GM12878 (cell line): ENCODE measurements around the gene SPIRE1. TPM values are rescaled to one million over a fixed set of nuclear protein-coding genes. Genes with fewer than 3 reads are reported as not detected.

Source experiments
- ATAC-seq: fragments of 200-7000 bp; cut with Tn5 transposase; 3 replicates; pipeline ENCODE4 v1.9.1; 2020; ENCODE audit warnings: mild to moderate bottlenecking, moderate library complexity
- BruUV-seq: library from RNA; stranded (reverse); fragments of 400-500 nt; replicated peaks from 2 replicates; lab custom pipeline; 2021; lab: Mats Ljungman, UMichigan
- CTCF ChIA-PET: fragments of 300-600 bp; sonication (Branson Sonifier 250); formaldehyde crosslinking; extraction: SDS; loops from one replicate; lab custom pipeline; 2021; ENCODE audit warnings: inconsistent platforms; lab: Yijun Ruan, JAX
- POLR2A ChIA-PET: fragments of 350-600 bp; formaldehyde crosslinking; extraction: SDS; loops from one replicate; lab custom pipeline; 2021; ENCODE audit warnings: inconsistent platforms; lab: Charles Lee
- RAD21 ChIA-PET: fragments of 300-600 bp; sonication (Branson Sonifier 250); formaldehyde crosslinking; loops from one replicate; lab custom pipeline; 2023; ENCODE audit warnings: antibody characterized with exemption; ENCODE audit not compliant: unreplicated experiment; lab: Charles Lee
- SMC1A ChIA-PET: fragments of 300-600 bp; sonication (Branson Sonifier 250); formaldehyde crosslinking; loops from one replicate; lab custom pipeline; 2023; ENCODE audit not compliant: unreplicated experiment, uncharacterized antibody; lab: Charles Lee
- DNase-seq: peaks from one replicate; pipeline ENCODE4 v3.0.0-alpha.2; 2011; ENCODE audit warnings: low read depth, low spot score
- FAIRE-seq: peaks from 3 replicates; lab custom pipeline; 2011; peaks lifted over from hg19 to GRCh38; lab: Jason Lieb, UNC
- H2AFZ ChIP-seq: 2 replicates; pipeline ENCODE4 v1.6.0; 2011; ENCODE audit warnings: low read depth, low read length, control low read depth; ENCODE audit not compliant: control insufficient read depth
- H3K27ac ChIP-seq: 2 replicates; pipeline ENCODE4 v1.5.1; 2011; ENCODE audit warnings: control low read depth; ENCODE audit not compliant: control insufficient read depth, insufficient read depth
- H3K27me3 ChIP-seq, 2 experiments: replicated peaks in 1 of 2; 2 replicates each; pipeline versions ENCODE4 v1.6.0 to v1.6.1; 2011; ENCODE audit warnings: low read length in 1 of 2; ENCODE audit not compliant: control insufficient read depth in 2 of 2, insufficient read depth in 2 of 2
- H3K36me3 ChIP-seq, 2 experiments: 2 replicates each; pipeline ENCODE4 v1.5.1; 2011; ENCODE audit warnings: low read length in 1 of 2; ENCODE audit not compliant: control insufficient read depth in 2 of 2, insufficient read depth in 2 of 2
- H3K4me1 ChIP-seq: 2 replicates; pipeline ENCODE4 v1.6.1; 2011; ENCODE audit warnings: mild to moderate bottlenecking, low read length, moderate library complexity, mixed read lengths; ENCODE audit not compliant: control insufficient read depth, insufficient read depth
- H3K4me2 ChIP-seq: 2 replicates; pipeline ENCODE4 v1.6.0; 2011; ENCODE audit warnings: control low read depth; ENCODE audit not compliant: control insufficient read depth, insufficient read depth
- H3K4me3 ChIP-seq: fragments of 200-600 bp; sonication (generic); 2 replicates; pipeline ENCODE4 v1.5.1; 2016
- H3K79me2 ChIP-seq: 2 replicates; pipeline ENCODE4 v1.6.0; 2011; ENCODE audit warnings: low read length; ENCODE audit not compliant: control insufficient read depth, insufficient read depth
- H3K9ac ChIP-seq: 2 replicates; pipeline ENCODE4 v1.8.0; 2011; ENCODE audit warnings: low read length, control low read depth, mixed read lengths; ENCODE audit not compliant: control insufficient read depth, insufficient read depth
- H3K9me3 ChIP-seq: replicated peaks from 3 replicates; pipeline ENCODE4 v1.5.1; 2011; ENCODE audit warnings: mild to moderate bottlenecking, low read length; ENCODE audit not compliant: control insufficient read depth, insufficient read depth
- H4K20me1 ChIP-seq: 2 replicates; pipeline ENCODE4 v1.6.0; 2011; ENCODE audit not compliant: control insufficient read depth, insufficient read depth
- EP300 ChIP-seq, 2 experiments: fragments of 150-350 bp in 1 of 2; IDR thresholded peaks; 2 replicates each; pipeline ENCODE4 v1.6.1; 2011 to 2012; ENCODE audit warnings: low read depth in 2 of 2, low read length in 2 of 2, borderline replicate concordance in 1 of 2, improper control_type of control experiment in 1 of 2, inconsistent platforms in 1 of 2; ENCODE audit not compliant: control insufficient read depth in 1 of 2
- SPI1 ChIP-seq: IDR thresholded peaks from 2 replicates; pipeline ENCODE4 v1.6.1; 2011; ENCODE audit warnings: low read depth, mild to moderate bottlenecking, low read length, moderate library complexity, borderline replicate concordance; ENCODE audit not compliant: insufficient read depth
- ZNF24 ChIP-seq: fragments of 450-650 bp; IDR thresholded peaks from 2 replicates; pipeline ENCODE4 v1.6.1; 2017; ENCODE audit warnings: antibody characterized with exemption, mild to moderate bottlenecking
- WGBS: methylation state at CpG from one replicate; pipeline ENCODE4 v1.1.6; 2016; ENCODE audit warnings: low lambda C conversion rate; ENCODE audit not compliant: insufficient replicate concordance, insufficient coverage; ENCODE audit errors: missing lambda C conversion rate; 5-methylcytosine and 5-hydroxymethylcytosine counted together
- in situ Hi-C: fragments of 300-500 bp; cut with MboI; formaldehyde crosslinking; loops from 9 replicates; pipeline ENCODE4 v1.14.3; 2018; ENCODE audit warnings: mixed read lengths
- intact Hi-C: fragments of 100-400 bp; cut with micrococcal nuclease; formaldehyde crosslinking; loops from one replicate; pipeline ENCODE4 v1.14.2; 2022; ENCODE audit not compliant: unreplicated experiment
- polyA plus RNA-seq, 11 experiments: library from polyadenylated mRNA; depleted of rRNA in 4 of 11; unstranded in 6 of 11; stranded (reverse) in 5 of 11; fragments of >200 nt; fragmentation: Nextera tagmentation in 4 of 11; fragmentation: Illumina TruSeq in 1 of 11; extraction: Ambion mirVana in 4 of 11; extraction: Trizol in 1 of 11; gene quantifications; 1 replicate in 1 of 11; 2 replicates in 10 of 11; pipeline versions ENCODE4 v1.2.1 to v1.2.3, GENCODE V29; 2011 to 2016; ENCODE audit warnings: inconsistent platforms in 2 of 11, missing spikeins in 2 of 11, low read depth in 1 of 11
- total RNA-seq, 4 experiments: library from RNA; depleted of rRNA in 3 of 4; stranded (reverse); fragments of >200 nt in 3 of 4; fragmentation: Illumina TruSeq in 1 of 4; extraction: Trizol in 1 of 4; gene quantifications; 2 replicates each; pipeline versions ENCODE4 v1.2.1 to v1.2.3, GENCODE V29; 2013 to 2021
- TF ChIP-seq, protein P1 (sequence below): fragments of 450-650 bp; IDR thresholded peaks from 2 replicates; pipeline ENCODE4 v1.6.1; 2016; ENCODE audit warnings: mild to moderate bottlenecking, moderate library complexity, borderline replicate concordance
- TF ChIP-seq, protein P2 (sequence below): fragments of 450-650 bp; IDR thresholded peaks from 2 replicates; pipeline ENCODE4 v1.6.1; 2016; ENCODE audit warnings: mild to moderate bottlenecking

SPIRE1 gene
- total and polyA plus RNA-seq, 10 of the 15 experiments (the other 5 are each of a cell fraction or from before 2014, with no cell fraction given), result 0.18 to 9.2 (median 4.3) TPM

DNA sequence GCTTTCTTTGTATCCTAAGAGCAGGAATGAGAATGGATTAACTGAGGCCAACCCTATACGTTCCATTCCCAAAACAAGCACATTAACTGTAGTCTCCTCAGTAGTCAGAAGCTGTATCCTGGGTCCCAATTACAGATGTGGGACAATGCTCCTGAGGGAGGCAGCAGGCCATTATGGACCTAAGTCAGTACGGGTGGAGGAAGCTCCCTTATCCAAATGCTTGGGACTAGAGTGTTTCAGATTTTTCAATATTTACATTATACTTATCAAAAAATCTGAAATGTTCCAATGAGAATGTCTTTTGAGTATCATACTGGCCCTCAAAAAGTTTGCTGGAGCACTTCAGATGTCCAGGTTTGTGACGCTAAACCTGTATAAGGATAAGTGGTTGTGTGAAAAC is 160.1 kb downstream of the SPIRE1 start:
- Histone ChIP-seq H3K27me3 (no peaks in the 10 kb centered on the region), H3K4me3 (no peak overlapping the region), H3K9ac (no peak overlapping the region), H3K79me2 (no peaks in the 10 kb centered on the region), H3K4me1 (no peaks in the 10 kb centered on the region), H2AFZ (no peak overlapping the region), H3K9me3 (no peaks in the 10 kb centered on the region), H4K20me1 (no peaks in the 10 kb centered on the region), H3K36me3 (no peaks in the 10 kb centered on the region), H3K4me2 (no peak overlapping the region), H3K27ac (no peak overlapping the region)
- FAIRE-seq (peak; percentile 13), DNase-seq (no peak), ATAC-seq (no peak)
- ChIA-PET CTCF (no interaction called here), POLR2A (no interaction called here), RAD21 (interaction anchor here (0.9 kb wide), 1 partner anchor 13 kb away, joined by 3 read pairs; no protein-coding TSS in a partner anchor), SMC1A (interaction anchor here (1.0 kb wide), 1 partner anchor 105 kb away, joined by 3 read pairs; no protein-coding TSS in a partner anchor)
- 63% methylated on average over 3 of the region's 3 CpGs for WGBS
- BruUV-seq, result no TSS peak
- intact Hi-C loops, result no loop called here
- no peak for TF ChIP-seq EP300 (IDR thresholded peaks at IDR 0.05; ENCODE audit: borderline replicate concordance in 1 of 2, control insufficient read depth in 1 of 2, low read depth in 2 of 2, low read length in 2 of 2)
- TF ChIP-seq, protein P1, sequence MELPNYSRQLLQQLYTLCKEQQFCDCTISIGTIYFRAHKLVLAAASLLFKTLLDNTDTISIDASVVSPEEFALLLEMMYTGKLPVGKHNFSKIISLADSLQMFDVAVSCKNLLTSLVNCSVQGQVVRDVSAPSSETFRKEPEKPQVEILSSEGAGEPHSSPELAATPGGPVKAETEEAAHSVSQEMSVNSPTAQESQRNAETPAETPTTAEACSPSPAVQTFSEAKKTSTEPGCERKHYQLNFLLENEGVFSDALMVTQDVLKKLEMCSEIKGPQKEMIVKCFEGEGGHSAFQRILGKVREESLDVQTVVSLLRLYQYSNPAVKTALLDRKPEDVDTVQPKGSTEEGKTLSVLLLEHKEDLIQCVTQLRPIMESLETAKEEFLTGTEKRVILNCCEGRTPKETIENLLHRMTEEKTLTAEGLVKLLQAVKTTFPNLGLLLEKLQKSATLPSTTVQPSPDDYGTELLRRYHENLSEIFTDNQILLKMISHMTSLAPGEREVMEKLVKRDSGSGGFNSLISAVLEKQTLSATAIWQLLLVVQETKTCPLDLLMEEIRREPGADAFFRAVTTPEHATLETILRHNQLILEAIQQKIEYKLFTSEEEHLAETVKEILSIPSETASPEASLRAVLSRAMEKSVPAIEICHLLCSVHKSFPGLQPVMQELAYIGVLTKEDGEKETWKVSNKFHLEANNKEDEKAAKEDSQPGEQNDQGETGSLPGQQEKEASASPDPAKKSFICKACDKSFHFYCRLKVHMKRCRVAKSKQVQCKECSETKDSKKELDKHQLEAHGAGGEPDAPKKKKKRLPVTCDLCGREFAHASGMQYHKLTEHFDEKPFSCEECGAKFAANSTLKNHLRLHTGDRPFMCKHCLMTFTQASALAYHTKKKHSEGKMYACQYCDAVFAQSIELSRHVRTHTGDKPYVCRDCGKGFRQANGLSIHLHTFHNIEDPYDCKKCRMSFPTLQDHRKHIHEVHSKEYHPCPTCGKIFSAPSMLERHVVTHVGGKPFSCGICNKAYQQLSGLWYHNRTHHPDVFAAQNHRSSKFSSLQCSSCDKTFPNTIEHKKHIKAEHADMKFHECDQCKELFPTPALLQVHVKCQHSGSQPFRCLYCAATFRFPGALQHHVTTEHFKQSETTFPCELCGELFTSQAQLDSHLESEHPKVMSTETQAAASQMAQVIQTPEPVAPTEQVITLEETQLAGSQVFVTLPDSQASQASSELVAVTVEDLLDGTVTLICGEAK, result no peak
- TF ChIP-seq, protein P2, sequence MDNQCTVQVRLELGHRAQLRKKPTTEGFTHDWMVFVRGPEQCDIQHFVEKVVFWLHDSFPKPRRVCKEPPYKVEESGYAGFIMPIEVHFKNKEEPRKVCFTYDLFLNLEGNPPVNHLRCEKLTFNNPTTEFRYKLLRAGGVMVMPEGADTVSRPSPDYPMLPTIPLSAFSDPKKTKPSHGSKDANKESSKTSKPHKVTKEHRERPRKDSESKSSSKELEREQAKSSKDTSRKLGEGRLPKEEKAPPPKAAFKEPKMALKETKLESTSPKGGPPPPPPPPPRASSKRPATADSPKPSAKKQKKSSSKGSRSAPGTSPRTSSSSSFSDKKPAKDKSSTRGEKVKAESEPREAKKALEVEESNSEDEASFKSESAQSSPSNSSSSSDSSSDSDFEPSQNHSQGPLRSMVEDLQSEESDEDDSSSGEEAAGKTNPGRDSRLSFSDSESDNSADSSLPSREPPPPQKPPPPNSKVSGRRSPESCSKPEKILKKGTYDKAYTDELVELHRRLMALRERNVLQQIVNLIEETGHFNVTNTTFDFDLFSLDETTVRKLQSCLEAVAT, result no peak
- no peak for TF ChIP-seq ZNF24
- no peak for TF ChIP-seq SPI1
- in situ Hi-C loops, result no loop called here
